DOHH2 (cell line): ENCODE results near the gene UBR1.

Source experiments
- H3F3A ChIP-seq: fragments of 200-600 bp; sonication (generic), shearing (Covaris generic); 2 replicates; pipeline ENCODE4 v1.6.0; 2016; ENCODE audit warnings: antibody characterized with exemption, mild to moderate bottlenecking; ENCODE audit not compliant: control insufficient read depth, insufficient read depth
- H3K27ac ChIP-seq: fragments of 200-600 bp; sonication (generic); 2 replicates; pipeline ENCODE4 v1.5.1; 2014; ENCODE audit warnings: low read depth, mild to moderate bottlenecking, low read length, moderate library complexity
- H3K27me3 ChIP-seq: fragments of 200-600 bp; sonication (generic); 2 replicates; pipeline ENCODE4 v1.6.1; 2014; ENCODE audit warnings: mild to moderate bottlenecking, low read length, mixed read lengths; ENCODE audit not compliant: control insufficient read depth
- H3K36me3 ChIP-seq: fragments of 200-600 bp; sonication (generic); 2 replicates; pipeline ENCODE4 v1.6.1; 2014; ENCODE audit warnings: mild to moderate bottlenecking, low read length, moderate library complexity, mixed read lengths; ENCODE audit not compliant: control insufficient read depth
- H3K4me1 ChIP-seq: fragments of 200-600 bp; sonication (generic); 2 replicates; pipeline ENCODE4 v1.6.1; 2014; ENCODE audit warnings: mild to moderate bottlenecking, low read length, mixed read lengths; ENCODE audit not compliant: control insufficient read depth
- H3K4me2 ChIP-seq: fragments of 200-600 bp; sonication (generic); 2 replicates; pipeline ENCODE4 v1.6.0; 2014; ENCODE audit warnings: mild to moderate bottlenecking, low read length, moderate library complexity
- H3K4me3 ChIP-seq: fragments of 200-600 bp; sonication (generic); 2 replicates; pipeline ENCODE4 v1.5.1; 2014; ENCODE audit warnings: mild to moderate bottlenecking, low read length, mixed read lengths
- H3K79me2 ChIP-seq: fragments of 200-600 bp; sonication (generic); 2 replicates; pipeline ENCODE4 v1.6.1; 2014; ENCODE audit warnings: mild to moderate bottlenecking, low read length, mixed read lengths; ENCODE audit not compliant: control insufficient read depth
- H3K9me2 ChIP-seq: fragments of 200-600 bp; sonication (generic); replicated peaks from 2 replicates; pipeline ENCODE4 v1.6.1; 2014; ENCODE audit warnings: mild to moderate bottlenecking, low read length, mixed read lengths; ENCODE audit not compliant: control insufficient read depth
- H3K9me3 ChIP-seq: fragments of 200-600 bp; sonication (generic); 2 replicates; pipeline ENCODE4 v1.6.1; 2014; ENCODE audit warnings: antibody characterized with exemption, low read length, mixed read lengths; ENCODE audit not compliant: control insufficient read depth, insufficient read depth
- H4K20me1 ChIP-seq: fragments of 200-600 bp; sonication (generic); 2 replicates; pipeline ENCODE4 v1.6.0; 2014; ENCODE audit warnings: low read depth, mild to moderate bottlenecking, antibody characterized with exemption, low read length, moderate library complexity; ENCODE audit not compliant: control insufficient read depth, insufficient read depth
- CTCF ChIP-seq: fragments of 200-600 bp; sonication (generic); IDR thresholded peaks from one replicate; pipeline ENCODE4 v1.5.1; 2014; ENCODE audit warnings: antibody characterized with exemption, mild to moderate bottlenecking, low read depth, low read length; ENCODE audit not compliant: poor library complexity, severe bottlenecking
- EZH2phosphoT487 ChIP-seq: fragments of 200-600 bp; sonication (generic); IDR thresholded peaks from 2 replicates; pipeline ENCODE4 v1.6.1; 2017; ENCODE audit warnings: borderline replicate concordance, mild to moderate bottlenecking, antibody characterized with exemption, low read length, moderate library complexity, mixed read lengths

The UBR1 gene

DNA sequence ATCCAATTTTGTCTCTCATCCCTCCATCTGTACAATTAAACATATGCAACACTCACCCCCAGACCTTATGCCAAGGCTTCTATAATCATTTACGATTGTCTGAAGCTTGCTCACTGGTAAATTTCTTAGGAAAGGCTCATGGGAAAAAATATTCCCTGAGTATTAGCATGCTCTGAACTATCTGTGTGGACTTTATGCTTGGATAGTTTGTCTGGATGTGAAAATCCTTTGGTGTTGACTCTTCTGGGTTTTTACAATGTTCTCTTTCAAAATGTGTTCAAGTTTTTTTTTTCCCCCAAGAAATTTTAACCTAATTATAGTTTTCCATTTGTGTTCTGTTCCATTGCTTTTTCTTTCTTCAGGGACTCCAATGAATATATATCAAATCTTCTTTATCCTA, 165.3 kb downstream of the UBR1 start:
- H4K20me1 ChIP-seq: no peaks in the 10 kb centered on the region
- no peak overlapping the region for H3K27ac ChIP-seq
- no peaks in the 10 kb centered on the region for H3K27me3 ChIP-seq
- peaks cover 12% of the 10 kb centered on the region for H3K36me3 ChIP-seq
- TF ChIP-seq EZH2phosphoT487 (no peak), CTCF (no peak)
- no peak overlapping the region for H3K4me3 ChIP-seq
- H3K4me1 ChIP-seq: no peaks in the 10 kb centered on the region
- H3K79me2 ChIP-seq: no peaks in the 10 kb centered on the region
- no peaks in the 10 kb centered on the region for H3F3A ChIP-seq
- no peak overlapping the region for H3K4me2 ChIP-seq
- H3K9me3 ChIP-seq: no peaks in the 10 kb centered on the region
- no peaks in the 10 kb centered on the region for H3K9me2 ChIP-seq

GRCh38 chr15:42939841-42940240, 166.0 kb downstream of the UBR1 start:
- Histone ChIP-seq H4K20me1 (no peaks in the 10 kb centered on the region), H3F3A (no peaks in the 10 kb centered on the region), H3K4me1 (no peaks in the 10 kb centered on the region), H3K79me2 (no peaks in the 10 kb centered on the region), H3K27me3 (no peaks in the 10 kb centered on the region), H3K27ac (no peak overlapping the region), H3K4me2 (no peak overlapping the region), H3K9me3 (no peaks in the 10 kb centered on the region), H3K4me3 (no peak overlapping the region), H3K36me3 (peaks cover 5% of the 10 kb centered on the region), H3K9me2 (no peaks in the 10 kb centered on the region)
- TF ChIP-seq EZH2phosphoT487 (no peak), CTCF (no peak)

DNA sequence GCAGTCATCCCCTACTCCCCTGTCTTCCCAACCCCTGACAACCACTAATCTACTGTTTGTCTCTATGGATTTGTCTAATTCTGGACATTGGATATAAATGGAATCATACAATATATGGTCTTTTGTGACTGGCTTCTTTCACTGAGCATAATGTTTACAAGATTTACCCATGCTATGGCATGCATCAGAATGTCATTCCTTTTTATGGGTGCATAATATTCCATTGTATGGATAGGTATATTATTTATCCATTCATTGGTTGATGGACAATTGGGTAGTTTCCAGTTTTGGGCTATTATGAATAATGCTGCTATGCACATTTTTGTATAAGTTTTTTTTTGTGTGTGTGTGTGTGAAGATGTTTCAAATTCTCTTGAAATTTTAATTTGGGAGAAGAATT, 168.7 kb downstream of the UBR1 start:
- no peaks in the 10 kb centered on the region for H3K9me3 ChIP-seq
- no peaks in the 10 kb centered on the region for H3K9me2 ChIP-seq
- no peak overlapping the region for H3K4me3 ChIP-seq
- H3K4me1 ChIP-seq: no peaks in the 10 kb centered on the region
- no peaks in the 10 kb centered on the region for H3K36me3 ChIP-seq
- no peak overlapping the region for H3K4me2 ChIP-seq
- H3K27me3 ChIP-seq: no peaks in the 10 kb centered on the region
- H3K27ac ChIP-seq: no peak overlapping the region
- no peaks in the 10 kb centered on the region for H3K79me2 ChIP-seq
- TF ChIP-seq CTCF (no peak), EZH2phosphoT487 (no peak)
- no peaks in the 10 kb centered on the region for H3F3A ChIP-seq
- no peaks in the 10 kb centered on the region for H4K20me1 ChIP-seq
